ENCODE measurements around the gene AKT3.

- TF ChIP-seq CTCF (conservative IDR thresholded peaks at IDR 0.05; ENCODE audit: low read depth, low read length) (no peak), EZH2 (IDR thresholded peaks at IDR 0.05; ENCODE audit: low read length, unreplicated experiment) (no peak)
These were observed 7.0 kb downstream of the AKT3 start for GRCh38 chr1:243842978-243843511.
